ENCODE data around the gene GPR152. TPM values are rescaled to one million over a fixed set of nuclear protein-coding genes. Genes with fewer than 3 reads are reported as not detected.

GPR152 gene
- total RNA-seq, 6 experiments from 2014 or later = not detected

DNA sequence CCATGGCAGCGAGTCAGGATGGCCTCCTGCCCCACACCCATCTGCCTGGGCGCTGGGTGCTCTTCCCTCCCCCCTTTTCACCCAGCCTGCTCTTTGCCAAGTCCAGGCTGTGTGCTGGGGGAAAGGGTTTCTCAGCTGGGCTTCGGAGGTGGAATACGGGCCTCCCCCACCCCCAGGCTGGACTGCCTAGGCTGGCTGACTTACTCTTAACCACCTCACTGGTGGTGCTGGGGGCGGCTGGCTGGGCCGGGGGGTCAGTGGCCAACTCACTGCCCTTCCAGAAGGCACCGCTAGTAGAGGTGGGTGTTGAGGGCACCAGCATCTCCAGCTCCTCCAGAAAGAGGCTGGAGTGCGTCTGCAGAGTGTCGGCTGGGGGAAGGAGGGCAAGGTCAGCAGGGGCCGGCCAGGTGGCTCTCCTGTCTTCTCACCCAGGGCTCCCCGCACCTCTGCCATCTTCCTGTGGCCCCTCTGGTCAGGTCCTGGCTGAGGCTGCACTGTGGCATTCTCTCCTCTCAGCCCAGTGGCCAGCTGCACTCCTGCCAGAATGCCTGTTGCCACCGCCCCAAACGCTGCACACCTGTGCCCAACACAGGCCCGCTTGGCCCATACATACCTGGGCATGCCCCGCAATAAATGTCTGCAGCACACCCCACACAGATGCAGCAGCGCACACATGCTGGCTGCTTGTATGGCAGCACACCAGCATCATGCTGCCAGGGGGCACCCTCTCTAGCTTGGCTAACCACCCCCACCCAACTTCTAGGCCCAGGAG lies 42.9 kb upstream of the GPR152 start:
- H3K27ac ChIP-seq = no peak overlapping the region
- no peaks in the 10 kb centered on the region for H3K9me3 ChIP-seq
- H3K4me3 ChIP-seq = no peak overlapping the region
- no peaks in the 10 kb centered on the region for H3K27me3 ChIP-seq
- WGBS (ENCODE audit: insufficient coverage, low coverage, low lambda C conversion rate, missing lambda C conversion rate) = 89% methylated on average over 5 of the region's 16 CpGs
- H3K4me1 ChIP-seq = no peaks in the 10 kb centered on the region
- H3K36me3 ChIP-seq = peaks cover 0 to 9% (median 3%) of the 10 kb centered on the region in 4 donors
- TF ChIP-seq, protein P1, sequence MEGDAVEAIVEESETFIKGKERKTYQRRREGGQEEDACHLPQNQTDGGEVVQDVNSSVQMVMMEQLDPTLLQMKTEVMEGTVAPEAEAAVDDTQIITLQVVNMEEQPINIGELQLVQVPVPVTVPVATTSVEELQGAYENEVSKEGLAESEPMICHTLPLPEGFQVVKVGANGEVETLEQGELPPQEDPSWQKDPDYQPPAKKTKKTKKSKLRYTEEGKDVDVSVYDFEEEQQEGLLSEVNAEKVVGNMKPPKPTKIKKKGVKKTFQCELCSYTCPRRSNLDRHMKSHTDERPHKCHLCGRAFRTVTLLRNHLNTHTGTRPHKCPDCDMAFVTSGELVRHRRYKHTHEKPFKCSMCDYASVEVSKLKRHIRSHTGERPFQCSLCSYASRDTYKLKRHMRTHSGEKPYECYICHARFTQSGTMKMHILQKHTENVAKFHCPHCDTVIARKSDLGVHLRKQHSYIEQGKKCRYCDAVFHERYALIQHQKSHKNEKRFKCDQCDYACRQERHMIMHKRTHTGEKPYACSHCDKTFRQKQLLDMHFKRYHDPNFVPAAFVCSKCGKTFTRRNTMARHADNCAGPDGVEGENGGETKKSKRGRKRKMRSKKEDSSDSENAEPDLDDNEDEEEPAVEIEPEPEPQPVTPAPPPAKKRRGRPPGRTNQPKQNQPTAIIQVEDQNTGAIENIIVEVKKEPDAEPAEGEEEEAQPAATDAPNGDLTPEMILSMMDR (IDR thresholded peaks at IDR 0.05) = no peak
- no peak for TF ChIP-seq POLR2A (IDR thresholded peaks at IDR 0.05)
- intact Hi-C loops (cut with DNase I) = no loop called here
- DNase-seq (no peak), ATAC-seq (no peak)

DNA sequence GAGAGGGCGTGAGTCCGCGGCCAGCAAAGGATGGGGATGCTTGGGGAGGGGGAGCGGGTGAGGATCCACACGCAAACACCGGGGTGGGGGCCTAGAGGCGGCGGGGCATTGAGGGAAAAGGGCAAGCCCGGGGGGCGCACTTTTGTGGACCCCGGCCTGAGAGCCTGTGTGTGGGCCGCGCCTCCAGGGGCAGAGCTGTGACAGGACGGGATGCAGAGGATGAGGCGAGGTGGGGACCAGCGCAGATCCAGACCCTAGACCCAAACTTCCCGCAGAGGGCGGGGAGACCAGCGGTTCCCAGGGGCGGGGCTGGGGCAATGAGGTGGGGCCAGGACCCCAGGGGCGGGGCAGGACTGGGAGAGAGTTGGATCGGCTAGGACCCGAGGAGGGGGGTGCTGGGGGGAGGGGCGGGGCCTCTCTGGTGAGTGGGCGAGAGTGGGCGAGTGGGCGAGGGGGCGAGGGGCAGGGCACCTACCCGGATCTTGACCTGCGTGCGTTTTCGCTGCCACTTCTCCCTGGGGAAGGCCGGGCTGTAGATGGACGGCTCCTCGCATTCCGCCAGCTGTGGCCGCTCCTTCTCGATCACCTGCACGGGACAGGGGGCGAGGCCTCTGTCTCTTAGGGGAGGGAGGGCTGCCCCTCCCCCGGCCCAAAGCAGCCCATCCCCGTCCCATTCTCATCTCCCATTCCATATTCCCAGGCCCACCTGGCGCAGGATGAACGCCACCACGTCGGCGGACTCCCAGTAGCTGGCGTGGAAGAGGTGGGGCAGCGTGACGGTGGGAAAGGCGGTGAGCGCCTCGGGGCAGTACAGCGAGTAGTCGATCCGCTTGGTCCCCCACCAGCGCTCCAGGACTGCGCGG lies 42.1 kb upstream of the GPR152 start:
- H3K4me1 ChIP-seq = no peaks in the 10 kb centered on the region
- no peak for DNase-seq
- ATAC-seq = no peak
- 95% methylated on average over 23 of the region's 59 CpGs for WGBS (ENCODE audit: insufficient coverage, low coverage, low lambda C conversion rate, missing lambda C conversion rate)
- no peaks in the 10 kb centered on the region for H3K27me3 ChIP-seq
- H3K4me3 ChIP-seq = no peak overlapping the region
- peaks cover 0 to 9% (median 3%) of the 10 kb centered on the region in 4 donors for H3K36me3 ChIP-seq
- H3K27ac ChIP-seq = no peak overlapping the region
- TF ChIP-seq, protein P1 (IDR thresholded peaks at IDR 0.05) = no peak
- no peak for TF ChIP-seq POLR2A (IDR thresholded peaks at IDR 0.05)
- intact Hi-C loops (cut with DNase I) = no loop called here
- no peaks in the 10 kb centered on the region for H3K9me3 ChIP-seq

DNA sequence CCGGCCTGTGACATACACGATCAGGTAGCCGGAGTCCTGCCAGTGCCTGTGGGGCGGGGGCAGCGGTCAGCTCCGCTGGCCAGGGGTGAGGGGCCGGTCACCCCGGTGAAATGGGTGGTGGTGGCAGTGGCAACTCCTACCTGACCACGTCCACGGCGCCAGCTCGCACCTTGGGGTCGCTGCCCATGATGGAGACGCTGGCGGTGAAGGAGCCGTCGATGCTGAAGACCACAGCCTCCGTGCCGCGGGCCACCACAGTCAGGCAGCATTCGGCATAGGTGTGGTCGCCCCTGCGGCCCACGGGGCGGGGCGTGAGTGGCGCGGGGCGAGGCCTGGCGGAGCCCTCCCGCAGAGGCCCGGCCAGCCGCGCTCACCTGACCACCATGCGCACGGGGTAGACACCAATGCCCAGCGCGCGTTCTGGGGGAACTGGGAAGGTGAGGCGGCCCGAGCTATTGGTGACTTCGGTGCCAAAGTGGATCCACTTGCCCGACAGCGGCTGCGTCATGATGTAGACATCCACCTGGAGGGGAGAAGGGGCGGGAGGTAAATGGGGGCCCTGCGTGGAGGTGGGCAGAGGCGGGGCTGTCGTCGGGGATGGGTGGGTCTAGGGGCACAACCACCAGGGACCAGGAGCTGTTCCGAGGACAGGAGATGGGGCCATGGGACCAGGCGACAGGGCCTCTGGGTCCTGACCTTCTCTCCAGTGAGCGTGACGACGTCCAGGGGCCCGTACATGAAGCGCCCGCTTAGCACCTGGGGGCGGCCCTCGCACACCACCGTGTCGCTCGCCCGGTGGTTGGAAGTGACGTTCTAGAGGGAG lies 41.2 kb upstream of the GPR152 start:
- H3K9me3 ChIP-seq = no peaks in the 10 kb centered on the region
- H3K4me1 ChIP-seq = no peaks in the 10 kb centered on the region
- no peak overlapping the region for H3K4me3 ChIP-seq
- ATAC-seq = no peak
- no peak for DNase-seq
- TF ChIP-seq POLR2A (IDR thresholded peaks at IDR 0.05) = no peak
- TF ChIP-seq, protein P1 (IDR thresholded peaks at IDR 0.05) = no peak
- intact Hi-C loops (cut with DNase I) = no loop called here
- H3K27ac ChIP-seq = no peak overlapping the region
- 97% methylated on average over 5 of the region's 65 CpGs for WGBS (ENCODE audit: insufficient coverage, low coverage, low lambda C conversion rate, missing lambda C conversion rate)
- H3K27me3 ChIP-seq = no peaks in the 10 kb centered on the region
- peaks cover 0 to 9% (median 3%) of the 10 kb centered on the region in 4 donors for H3K36me3 ChIP-seq

DNA sequence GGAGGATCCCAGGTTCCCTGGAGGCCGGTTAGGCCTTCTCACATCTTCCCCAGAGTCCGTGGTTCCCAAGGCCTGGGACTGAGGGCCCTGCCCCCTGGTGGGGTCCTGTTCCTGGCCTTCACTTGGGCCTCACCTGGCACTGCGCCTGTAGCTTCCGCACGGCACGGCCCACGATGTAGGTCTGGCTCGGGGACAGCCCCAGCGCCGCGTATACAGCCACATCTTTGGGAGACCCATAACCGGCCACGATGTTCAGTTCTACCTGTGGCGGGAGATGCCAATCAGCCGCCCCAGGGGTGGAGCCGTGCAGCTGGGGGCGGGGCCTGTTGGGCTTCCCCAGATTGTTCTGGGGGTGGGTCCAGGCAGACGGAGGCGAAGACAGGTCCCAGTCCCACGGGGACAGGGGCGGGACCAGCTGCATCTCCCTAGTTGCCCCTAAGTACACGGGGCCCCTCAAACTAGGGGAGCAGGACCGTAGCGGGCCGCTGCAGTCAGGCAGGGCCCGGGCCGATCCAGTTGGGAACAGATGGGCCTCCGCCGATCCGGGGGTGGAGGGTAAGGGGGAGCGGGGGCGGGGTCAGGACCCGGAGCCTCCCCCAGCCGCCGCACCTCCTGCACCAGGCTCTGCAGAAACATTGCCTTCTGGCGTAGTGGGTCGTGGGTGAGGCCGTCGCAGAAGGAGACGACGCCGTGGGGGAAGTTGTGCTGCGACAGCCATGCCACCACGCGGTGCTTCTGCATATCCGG lies 40.4 kb upstream of the GPR152 start:
- no peaks in the 10 kb centered on the region for H3K9me3 ChIP-seq
- H3K36me3 ChIP-seq = peaks cover 0 to 11% (median 3%) of the 10 kb centered on the region in 4 donors
- H3K4me3 ChIP-seq = no peak overlapping the region
- no peaks in the 10 kb centered on the region for H3K27me3 ChIP-seq
- ATAC-seq (peak in 1 of 4 donors; percentile 4), DNase-seq (no peak)
- H3K27ac ChIP-seq = no peak overlapping the region
- WGBS (ENCODE audit: insufficient coverage, low coverage, low lambda C conversion rate, missing lambda C conversion rate) = 84% methylated on average over 11 of the region's 46 CpGs
- TF ChIP-seq, protein P1 (IDR thresholded peaks at IDR 0.05) = no peak
- TF ChIP-seq POLR2A (IDR thresholded peaks at IDR 0.05) = no peak
- H3K4me1 ChIP-seq = no peaks in the 10 kb centered on the region
- intact Hi-C loops (cut with DNase I) = no loop called here

Measured in right lobe of liver (tissue), 6 donors.